ENCODE results near the gene ADGRG1.

ADGRG1 gene

DNA sequence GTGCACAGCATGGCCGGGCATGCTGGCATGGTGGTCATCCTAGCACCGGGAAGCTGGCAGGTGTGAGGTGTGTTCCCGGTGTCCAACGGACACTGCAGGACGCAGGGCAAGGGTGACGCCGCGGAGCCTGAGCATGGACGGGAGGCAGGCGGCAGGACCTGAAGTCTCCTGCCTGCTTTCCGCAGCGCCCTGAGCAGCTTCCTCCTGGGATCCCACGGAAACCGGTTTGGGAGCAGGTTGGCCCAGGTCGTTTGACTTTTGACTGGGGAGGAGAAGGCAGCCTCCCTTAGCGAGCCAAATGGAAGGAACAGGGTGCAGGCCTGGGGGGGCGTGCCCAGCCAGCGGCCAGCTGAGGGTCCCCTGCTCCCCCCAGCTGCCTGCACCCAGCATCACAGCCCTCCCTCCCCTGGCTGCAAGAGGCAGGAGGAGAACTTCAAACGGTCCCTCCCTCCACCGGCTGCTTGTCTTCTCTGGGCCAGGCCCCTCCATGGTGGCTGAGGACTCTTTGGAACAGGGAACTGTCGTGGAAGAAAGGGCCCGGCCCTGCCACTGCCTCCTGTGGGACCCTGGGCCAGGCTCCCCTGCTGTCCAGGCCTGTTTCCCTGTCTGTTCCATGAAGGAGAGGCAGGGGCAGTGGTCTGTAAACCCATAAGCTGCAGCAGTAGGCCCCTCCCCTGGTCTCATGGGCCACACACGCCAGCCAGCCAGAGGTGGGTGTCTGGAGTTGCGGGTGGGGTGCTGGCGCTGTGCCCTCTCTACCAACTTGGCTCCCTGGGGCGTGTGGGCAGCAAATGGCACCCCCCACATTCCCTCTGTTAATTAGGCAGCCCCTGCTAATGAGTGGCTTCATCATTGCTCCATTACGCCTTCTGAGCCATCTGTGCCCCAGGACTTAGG lies 7.8 kb upstream of the ADGRG1 start:
- no peak for DNase-seq (ENCODE audit: low read depth in 2 of 2)

DNA sequence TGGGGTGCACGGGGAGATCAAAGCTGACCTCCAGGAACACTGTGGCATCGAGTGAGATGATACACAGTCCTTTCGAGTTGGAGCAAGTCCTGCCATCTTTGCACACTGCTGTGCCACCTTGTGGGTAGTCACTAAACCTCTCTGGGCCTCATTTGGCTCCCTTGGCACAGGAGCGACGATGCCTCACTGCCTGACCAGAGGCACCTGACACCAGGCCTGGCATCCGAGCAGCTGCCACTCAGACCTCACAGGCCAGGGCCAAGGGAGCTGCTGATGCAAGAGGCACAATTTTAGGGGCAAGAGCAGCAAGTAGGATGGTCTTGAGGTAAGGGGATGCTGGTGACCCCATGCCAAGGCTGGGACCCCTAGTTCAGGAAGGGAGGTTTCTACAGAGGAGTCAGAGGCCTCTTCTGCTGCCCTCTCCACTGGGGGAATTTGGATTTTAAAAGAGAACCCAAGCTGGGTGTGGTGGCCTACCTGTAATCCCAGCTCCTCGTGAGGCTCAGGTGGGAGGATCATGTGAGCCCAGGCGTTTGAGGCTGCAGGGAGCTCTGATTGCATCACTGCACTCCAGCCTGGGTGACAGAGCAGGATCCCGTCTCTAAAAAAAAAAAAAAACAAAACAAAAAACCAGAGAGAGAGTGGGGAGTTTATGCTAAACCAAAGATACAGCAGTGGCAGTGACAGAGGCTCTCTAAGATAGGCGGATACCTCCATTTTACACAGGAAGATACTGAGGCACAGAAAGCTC lies 6.7 kb upstream of the ADGRG1 start:
- DNase-seq (ENCODE audit: low read depth in 2 of 2), result no peak

DNA sequence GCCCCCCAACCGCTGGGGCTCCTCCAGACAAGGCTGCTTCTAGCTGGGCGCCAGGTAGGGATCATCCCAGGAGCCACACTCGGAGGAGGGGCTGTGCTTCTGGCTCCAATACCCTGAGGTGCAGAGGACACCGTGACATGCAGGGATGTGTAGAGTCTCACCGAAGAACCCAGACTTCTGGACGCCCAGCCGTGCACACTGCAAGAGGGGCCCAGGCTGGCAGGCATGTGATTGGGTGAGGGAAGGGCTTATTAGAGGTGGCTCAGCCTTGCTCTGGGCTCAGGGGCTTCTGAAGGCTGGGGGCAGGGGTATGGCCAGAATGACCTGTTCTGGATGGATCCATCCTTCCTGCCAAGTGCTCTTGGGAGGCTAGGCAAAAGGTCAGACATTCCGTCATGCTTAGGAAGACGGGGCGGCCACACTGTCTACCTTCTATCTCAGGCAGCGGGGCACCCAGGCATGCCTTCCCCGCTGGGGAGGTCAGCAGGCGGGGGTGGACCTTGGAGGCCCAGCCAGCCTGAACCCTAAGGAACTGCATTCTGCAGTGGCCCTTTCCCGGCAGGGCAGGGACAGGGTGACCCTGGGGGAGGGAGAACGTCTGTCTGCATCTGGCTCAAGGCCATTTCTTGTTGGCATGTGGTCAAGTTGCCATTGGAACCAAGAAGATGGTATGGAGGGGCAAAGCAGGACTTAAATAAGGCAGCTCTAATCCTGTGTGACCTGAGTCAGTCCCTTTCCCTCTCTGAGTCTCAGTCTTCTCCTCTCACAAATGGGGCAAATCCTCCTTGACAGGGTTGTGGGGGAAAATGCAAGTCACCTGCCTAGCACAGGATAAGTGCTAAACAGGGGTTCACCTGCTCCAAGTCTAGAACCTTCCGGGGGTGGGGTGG lies 5.8 kb upstream of the ADGRG1 start:
- DNase-seq (ENCODE audit: low read depth in 2 of 2), result no peak

DNA sequence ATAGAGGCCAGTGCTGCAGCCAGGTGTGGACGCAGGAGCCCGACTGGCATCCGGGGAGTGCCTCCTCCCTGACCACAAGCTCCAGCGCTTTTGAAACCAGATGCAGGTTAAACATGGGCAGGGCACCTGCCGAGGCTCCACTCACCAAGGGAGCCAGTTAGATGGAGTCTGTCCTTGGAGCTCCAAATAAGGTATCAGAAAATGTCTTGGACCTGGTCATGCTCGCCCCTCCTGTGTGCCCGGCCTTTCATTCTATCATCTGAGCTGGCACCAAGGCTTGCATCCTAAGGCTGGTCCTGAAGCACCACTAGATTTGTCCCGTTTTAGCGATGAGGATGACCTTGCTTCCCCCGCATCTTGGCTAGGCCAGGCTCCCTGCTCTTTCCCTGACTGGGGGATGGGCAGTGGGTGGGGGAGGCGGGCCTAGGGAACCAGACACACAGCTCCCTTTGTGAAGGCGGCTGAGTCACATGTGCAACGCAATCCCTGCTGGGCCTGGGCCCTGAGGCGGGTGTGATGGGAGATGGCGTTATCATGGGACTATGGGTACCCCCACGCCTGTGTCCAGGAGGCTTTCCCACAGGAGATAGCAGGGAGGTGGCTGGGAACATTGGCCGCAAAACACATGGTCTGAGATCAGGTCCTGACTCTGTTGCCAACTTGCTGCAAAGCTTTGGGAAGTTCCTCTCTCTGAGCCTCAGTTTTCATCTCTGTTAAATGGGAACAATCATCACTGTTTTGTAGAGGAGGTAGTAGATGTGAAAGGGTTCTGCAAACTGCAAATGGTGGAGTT lies 5.0 kb upstream of the ADGRG1 start:
- no peak for DNase-seq (ENCODE audit: low read depth in 2 of 2)

DNA sequence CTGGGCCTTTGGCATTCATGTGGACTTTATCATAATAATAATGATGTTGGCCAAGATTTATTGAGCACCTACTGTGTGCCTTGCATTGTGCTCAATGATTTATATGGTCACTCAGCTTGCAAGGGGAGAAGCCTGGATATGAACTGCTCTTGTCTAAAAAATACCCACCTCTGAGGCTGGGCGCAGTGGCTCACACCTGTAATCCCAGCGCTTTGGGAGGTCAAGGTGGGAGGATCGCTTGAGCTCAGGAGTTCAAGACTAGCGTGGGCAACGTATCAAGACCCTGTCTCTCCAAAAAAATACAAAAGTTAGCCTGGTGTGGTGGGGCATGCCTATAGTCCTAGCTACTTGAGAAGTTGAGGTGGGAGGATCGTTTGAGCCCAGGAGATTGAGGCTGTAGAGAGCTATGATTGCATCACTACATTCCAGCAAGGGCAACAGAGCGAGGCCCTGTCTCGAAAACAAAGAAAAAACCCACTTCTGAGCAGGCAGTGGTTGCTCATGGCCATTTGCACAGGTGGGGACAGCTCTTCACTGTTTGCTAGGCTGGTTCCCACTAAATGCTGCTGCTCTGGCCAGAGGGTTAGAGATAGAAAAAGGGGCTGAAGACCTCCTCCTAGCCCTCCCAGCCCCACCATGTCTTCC lies 4.3 kb upstream of the ADGRG1 start:
- no peak for DNase-seq (ENCODE audit: low read depth in 2 of 2)

DNA sequence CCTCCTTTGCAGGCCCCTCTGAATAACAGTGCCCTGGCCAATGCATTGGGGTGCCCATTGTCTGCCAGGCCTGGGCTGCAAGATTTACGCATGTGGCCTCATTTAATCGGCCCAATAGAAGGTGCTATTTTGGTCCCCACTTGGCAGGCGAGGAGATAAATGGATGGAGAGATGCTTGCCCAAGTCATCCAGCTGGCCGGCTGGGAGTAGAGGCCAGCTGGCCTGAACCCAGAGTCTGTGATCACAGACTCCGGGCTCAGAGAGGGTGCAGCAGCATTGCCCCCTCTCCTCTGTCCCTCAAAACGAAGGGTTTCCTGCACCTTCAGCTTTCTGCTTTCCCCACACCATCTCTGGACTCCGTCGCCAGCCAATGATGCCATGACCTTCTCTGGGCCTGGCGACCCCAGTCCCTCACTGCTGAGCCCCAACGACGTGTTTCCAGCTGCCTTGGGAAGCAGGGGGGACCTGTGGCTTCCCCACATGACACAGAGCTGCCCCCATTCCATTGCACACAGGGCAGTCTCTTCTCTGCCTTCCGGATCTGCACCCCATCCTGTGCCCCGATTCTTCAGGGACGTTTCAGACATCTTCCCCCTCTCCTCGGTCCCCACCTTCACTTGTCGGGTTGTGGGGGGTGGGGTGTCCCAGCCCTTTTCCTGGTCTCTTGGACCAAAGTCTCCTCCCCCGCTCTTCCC lies 3.5 kb upstream of the ADGRG1 start:
- DNase-seq (ENCODE audit: low read depth in 2 of 2), result no peak

DNA sequence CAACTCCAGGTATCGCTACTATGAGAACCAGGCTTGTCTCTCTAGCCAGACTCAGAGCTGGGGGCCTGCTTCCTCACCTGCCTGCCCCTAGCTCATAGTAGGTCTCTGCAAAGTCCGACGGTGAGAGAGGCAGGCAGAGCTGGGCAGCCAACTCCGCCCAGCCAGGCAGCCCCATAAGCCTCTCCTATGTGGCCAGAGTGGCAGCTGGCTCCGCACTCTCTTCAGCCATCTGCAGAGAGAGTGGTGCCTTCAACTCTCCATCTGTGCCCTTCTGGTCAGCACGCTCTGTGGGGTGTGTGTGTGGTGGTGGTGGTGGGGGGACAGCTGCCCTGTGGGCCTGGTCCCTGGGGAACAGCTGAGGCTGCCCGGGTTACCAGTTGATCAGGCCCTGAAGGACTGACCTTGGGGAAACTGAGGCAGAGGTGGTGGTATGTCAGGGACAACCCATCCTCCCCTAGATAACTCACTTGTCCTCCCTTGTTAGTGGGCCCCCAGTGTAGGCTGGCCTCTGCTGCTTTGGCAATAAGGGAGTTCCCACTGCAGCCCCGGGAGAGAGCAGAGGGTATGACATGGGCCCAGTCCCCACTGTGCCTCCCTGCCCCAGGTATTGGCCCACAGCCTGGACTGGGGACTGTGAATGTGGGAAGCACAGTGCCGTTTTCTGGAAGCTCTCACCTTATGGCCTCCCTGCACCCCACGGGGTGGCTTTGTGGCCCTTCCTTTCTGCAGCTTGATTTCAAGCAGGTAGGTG lies 1.8 kb upstream of the ADGRG1 start:
- no peak for DNase-seq (ENCODE audit: low read depth in 2 of 2)

DNA sequence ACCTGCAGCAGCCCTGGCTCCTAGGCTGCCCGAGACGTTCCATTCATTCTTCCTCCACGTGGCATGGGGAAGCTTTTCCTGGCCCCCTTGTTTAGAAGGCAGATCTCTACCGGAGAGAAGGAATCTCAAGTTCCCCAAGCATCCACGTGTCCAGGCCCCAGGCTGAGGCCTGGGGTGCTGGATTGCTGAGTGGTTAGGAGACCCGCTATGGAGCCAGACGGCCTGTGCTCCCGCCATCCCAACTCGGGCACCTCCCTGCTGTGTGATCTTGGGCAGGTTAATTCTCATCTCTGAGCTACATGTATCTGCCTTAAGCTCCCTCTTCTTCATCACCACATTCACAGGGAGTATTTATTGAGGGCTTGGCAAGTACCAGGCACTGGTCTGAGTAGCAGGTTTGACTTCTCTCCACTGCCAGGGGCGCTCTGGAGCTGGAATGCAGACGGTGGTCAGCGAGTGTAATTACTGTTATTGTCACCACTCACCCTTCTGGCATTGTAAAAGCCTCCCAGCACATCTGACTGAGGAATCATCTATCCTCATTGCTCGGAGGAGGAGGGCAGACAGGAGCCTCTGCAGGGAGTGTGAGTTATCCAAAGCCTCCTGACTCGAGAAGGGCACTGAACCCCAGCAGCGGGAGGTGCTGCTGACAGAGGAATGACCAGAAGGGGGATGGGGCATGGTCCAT lies 1.1 kb upstream of the ADGRG1 start:
- no peak for DNase-seq (ENCODE audit: low read depth in 2 of 2)

DNA sequence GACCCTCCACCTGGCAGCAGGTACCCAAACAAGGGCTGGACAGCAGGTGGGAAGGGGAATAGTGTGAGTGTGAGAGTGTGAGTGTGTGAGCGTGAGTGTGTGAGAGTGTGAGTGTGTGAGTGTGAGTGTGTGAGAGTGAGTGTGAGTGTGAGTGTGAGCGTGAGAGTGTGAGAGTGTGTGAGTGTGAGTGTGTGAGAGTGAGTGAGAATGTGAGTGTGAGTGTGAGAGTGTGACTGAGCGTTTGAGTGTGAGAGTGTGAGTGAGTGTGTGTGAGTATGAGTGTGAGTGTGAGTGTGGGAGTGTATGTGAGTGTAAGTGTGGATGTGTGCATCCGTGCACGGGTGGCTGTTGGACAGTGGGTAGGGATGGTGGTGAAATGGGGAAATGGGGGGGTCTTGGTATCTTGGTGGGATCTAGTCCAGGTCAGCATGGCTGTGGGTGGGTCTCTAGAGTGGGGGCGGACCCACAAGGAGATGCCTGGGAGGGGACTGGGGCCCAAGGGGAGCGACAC lies 408 bp downstream of the ADGRG1 start:
- no peak for DNase-seq (ENCODE audit: low read depth in 2 of 2)

DNA sequence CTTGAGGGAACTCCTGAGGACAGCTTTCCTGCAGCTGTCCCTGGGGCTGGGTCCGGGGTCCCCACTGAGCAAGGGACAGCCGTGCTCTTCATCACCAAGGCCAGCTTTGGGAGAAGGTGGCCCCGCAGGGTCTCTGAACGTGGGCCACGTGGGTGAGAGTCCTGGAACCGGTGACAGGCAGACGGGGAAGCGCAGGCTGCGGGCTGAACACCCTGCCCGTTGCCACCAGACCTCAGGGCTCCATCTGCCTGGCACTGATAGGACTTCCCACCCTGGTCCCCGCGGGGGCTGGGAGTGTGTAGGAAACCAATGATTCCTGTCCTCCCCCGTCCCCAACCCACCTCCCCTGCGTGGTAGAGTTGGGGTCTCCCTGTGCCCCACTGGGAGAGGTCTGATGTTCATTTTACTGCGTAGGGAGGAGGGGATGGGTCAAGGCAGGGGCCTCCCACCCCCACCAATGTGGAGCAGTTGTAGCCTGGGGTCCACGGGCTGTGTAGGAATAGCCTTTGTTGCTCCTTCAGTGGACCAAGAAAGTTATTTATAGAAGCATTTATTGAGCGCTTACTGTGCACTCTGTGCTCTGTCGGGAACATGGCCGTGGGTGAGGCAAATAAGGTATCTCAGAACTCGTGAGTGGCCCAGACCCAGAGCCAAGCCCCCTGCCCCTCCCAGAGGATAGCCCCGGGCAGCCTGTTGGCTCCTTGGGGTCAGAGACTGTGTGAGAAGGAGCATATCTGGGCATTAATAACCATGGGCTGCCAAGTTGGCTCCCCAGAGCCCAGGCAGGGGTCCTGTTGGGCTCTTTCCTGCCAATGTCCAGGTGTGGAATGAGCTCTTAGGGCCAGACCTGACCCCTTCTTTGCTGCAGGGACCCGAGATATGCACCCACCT lies 1.3 kb downstream of the ADGRG1 start:
- no peak for DNase-seq (ENCODE audit: low read depth in 2 of 2)

DNA sequence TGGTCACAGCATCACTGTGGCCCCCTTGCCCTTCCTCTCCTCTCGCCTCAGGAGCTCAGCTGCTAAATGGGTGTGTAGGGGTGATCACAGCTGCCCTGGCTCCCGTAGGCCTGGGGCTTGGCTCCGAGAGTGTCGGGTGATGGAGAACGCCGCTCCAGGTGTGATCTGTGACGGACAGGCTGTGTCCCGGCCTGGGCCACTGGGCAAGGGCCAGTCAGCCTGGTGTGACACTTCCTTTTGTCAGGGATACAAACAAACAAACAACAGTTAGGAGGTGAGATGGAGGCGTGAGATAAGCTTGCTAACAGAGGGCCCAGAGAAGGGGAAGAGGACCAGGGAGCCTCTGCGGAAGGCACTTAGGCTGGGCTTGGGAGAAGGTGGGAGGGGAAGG lies 2.0 kb downstream of the ADGRG1 start:
- DNase-seq (ENCODE audit: low read depth in 2 of 2), result no peak

DNA sequence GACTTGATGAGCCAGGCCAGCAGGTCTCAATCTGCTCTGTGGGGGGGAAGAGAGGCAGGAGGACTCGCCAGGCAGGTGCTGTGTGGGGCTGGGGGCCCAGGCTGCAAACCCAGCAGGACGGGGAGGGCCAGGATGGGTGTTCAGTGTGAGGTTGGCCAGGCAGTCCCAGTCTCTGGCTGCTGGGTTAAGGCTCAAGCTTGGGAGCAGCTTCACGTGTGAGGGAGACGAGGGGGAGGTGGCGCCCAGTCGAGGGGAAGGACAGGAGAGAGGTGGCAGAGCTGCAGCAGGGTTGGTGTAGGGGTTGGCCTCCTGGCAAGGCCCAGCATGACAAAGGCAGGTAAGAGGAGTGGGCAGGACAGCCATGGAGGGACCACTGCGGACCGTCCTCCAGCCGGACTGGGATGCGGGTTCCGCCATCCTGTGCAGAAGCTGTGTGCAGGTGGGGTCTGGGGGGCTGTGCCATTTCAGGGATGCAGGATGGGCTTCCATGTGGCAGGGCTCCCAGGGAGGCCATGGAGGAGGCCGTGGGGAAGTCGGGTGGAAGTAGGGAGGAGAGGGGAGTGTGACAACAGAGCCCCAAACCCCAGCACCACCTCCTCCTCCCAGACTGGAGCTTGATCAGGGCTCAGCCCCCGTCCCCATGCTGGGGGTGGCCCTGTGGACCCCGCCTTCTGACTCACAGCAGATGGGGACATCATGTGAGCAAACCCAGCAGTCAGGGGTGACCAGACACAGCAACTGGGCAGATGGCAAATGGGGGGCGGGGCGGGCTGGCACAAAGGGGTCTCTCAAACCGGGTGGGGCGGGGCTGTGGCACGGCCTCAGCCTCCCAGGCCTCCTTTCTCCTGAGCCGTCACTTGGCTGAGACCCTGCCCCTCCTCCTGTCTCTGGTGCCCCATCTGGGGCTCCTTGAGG lies 2.8 kb downstream of the ADGRG1 start:
- no peak for DNase-seq (ENCODE audit: low read depth in 2 of 2)

DNA sequence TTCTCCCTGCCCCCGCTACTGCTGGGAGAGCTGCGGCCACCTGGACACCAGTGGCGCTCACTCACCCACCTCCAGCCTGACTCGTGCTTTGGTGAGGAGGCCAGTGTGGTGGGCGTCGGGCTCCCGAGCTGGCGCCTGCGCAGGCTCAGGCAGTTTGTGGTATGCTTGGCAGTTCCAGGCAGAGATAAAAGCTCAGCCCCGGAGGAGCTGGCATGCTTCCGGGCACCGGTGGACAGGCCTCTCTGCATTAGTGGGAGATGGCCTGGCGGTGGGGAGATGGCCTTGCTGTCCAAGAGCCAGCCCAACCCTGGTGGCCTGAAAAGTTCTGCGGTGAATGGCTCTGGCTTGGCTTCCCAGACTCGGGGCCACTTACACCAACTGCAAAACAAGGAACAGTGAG lies 4.1 kb downstream of the ADGRG1 start:
- no peak for DNase-seq (ENCODE audit: low read depth in 2 of 2)

DNA sequence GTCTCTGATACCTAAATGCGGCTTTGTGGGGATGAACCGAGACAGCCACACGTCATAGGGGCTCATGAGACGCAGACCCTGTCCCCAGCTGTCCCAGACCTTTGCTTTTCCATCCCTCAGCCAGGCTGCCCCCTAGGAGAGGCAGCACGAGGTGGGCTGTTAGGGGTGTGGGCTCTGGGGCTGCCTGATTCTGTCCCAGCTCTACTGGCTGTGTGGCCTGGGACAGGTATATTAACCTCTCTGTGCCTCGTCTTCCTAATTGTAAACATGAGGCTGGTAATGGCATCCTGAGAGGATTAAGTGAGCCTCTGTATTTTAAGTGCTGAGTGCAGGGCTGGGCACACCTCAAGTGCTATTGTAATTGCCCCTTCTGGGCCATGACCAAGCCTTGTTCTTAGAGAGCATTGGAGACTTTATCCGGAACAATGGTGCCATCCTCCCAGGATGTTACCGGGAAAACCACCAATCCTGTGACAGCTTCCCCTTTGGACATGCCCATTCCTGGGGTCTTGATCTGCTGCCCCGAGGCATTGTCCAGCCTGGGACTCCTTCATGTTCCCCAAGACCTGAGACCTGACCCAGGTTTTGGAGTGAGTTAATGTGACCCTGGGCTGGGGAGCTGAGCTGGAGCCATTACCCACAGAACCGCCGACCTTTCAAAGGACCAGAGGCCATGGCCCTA lies 5.1 kb downstream of the ADGRG1 start:
- no peak for DNase-seq (ENCODE audit: low read depth in 2 of 2)

DNA sequence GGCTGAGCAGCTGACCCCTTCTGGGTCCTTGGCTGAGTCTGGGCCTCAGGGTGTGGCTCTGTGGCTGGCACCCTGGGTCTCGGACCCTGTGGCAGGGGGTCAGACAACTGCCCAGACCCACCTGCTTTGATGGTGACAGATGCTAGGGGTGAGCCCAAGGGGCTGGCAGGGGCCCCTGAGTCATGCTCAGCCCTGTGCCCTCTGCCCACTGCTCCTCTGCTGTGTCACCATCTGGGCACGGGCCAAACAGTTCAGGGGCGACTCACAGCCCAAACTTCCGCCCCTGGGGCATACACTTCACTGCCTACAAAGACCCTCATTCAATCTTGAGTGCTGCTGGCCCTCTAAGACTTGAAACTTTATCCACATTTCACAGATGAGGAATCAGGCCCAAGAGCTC lies 5.7 kb downstream of the ADGRG1 start:
- DNase-seq (ENCODE audit: low read depth in 2 of 2), result no peak

Measured in stimulated activated CD4-positive, alpha-beta T cell treated with anti-CD3 and anti-CD28 coated beads, Interleukin-15, amount 100 ng/mL, for 48 hours (primary cell).